ENCODE data around the gene ACTL9.

The ACTL9 gene

DNA sequence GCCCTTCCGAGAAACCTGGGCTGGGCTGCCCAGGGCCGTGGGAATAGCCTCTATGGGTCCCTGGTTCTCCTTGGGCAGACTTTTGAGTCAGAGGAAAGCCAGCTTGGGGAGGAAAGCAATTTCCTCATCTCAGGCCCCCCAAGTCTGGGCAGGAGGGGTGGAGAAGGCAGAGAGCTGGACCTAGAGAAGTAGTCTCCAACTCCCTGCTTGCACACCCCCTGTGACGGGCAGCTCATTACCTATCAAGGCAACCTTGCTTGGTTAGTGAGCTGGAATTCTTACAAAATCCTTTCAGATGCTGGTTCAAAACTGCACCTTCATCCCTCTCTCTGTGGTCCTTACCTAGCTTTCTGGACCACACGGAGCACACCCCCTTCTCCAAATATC is 33.9 kb downstream of the ACTL9 start:
- Histone ChIP-seq H3K4me1 (ENCODE audit: insufficient read depth, low read length) (no peaks in the 10 kb centered on the region), H3K27ac (ENCODE audit: low read depth, low read length) (no peak overlapping the region), H3K4me3 (ENCODE audit: low read length) (no peak overlapping the region), H3K36me3 (ENCODE audit: insufficient read depth, low read length) (no peaks in the 10 kb centered on the region), H3K9me3 (ENCODE audit: insufficient read depth, low read depth, low read length) (peaks cover 4% of the 10 kb centered on the region; the same call in 1 of the 2 replicates), H3K9ac (ENCODE audit: low read depth, low read length) (no peak overlapping the region), H3K27me3 (ENCODE audit: insufficient read depth, low read length) (no peaks in the 10 kb centered on the region)
- WGBS: 78% methylated on average over 4 of the region's 4 CpGs

DNA sequence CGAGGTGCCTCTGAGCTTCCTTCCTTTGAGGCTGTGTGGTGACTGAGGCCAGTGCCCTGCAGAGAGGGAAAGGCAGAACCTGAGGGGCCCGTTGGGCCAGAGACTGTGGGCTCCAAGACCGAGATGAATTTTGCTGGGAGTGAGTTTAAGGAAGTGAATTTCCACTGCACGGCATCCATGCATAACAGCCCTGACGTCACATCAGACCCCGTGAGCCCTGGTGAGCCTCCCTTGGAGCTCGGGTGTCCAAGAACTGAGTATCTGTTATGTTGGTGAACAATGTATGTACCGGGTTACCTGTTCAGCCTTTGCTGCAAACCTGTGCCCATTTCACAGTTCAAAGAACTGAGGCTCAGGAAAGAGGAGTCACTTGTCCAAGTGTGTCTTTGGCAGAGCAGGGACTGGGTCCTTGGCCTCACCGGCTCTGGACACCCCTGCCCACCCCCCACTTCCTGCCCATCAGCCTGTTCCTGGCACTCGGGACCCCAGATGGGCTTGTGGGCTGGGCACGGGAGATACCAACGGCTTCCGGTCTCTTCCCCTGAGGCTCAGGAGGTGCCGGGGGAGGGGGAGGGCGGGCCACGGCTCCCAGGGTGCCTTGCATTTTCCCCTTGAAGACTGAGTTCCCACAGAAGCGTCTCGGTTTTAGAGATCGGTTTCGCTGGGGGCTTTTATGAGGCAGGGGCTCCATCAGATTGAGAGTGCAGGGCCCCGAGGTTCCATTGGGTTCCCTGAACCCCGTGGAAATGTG is 34.5 kb downstream of the ACTL9 start:
- Histone ChIP-seq H3K4me1 (ENCODE audit: insufficient read depth, low read length) (no peaks in the 10 kb centered on the region), H3K27ac (ENCODE audit: low read depth, low read length) (no peak overlapping the region), H3K36me3 (ENCODE audit: insufficient read depth, low read length) (no peaks in the 10 kb centered on the region), H3K9me3 (ENCODE audit: insufficient read depth, low read depth, low read length) (peaks cover 4% of the 10 kb centered on the region; the same call in 1 of the 2 replicates), H3K27me3 (ENCODE audit: insufficient read depth, low read length) (no peaks in the 10 kb centered on the region), H3K9ac (ENCODE audit: low read depth, low read length) (no peak overlapping the region), H3K4me3 (ENCODE audit: low read length) (no peak overlapping the region)
- WGBS: 55% methylated on average over 22 of the region's 22 CpGs

DNA sequence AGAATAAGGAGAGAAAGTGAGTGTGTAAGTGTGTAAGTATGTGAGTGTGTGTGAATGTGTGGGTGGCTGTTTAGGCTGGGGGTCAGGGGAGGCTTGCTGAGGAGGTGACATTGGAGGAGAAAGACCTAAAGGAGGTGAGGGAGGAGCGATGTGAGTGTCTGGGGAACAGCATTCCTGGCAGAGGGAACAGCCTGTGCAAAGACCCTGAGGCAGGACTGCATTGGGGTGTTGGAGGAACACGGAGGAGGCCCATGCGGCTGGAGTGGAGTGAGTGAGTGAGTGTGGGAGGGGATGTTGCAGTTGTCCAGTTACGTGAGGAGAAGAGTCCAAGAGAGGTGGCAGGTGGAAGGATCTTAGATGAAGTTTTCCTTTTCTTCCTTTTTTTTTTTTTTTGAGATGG is 36.3 kb downstream of the ACTL9 start:
- Histone ChIP-seq H3K9ac (ENCODE audit: low read depth, low read length) (no peak overlapping the region), H3K27me3 (ENCODE audit: insufficient read depth, low read length) (no peaks in the 10 kb centered on the region), H3K4me1 (ENCODE audit: insufficient read depth, low read length) (no peaks in the 10 kb centered on the region), H3K4me3 (ENCODE audit: low read length) (no peak overlapping the region), H3K9me3 (ENCODE audit: insufficient read depth, low read depth, low read length) (peaks cover 4% of the 10 kb centered on the region; the same call in 1 of the 2 replicates), H3K36me3 (ENCODE audit: insufficient read depth, low read length) (no peaks in the 10 kb centered on the region), H3K27ac (ENCODE audit: low read depth, low read length) (no peak overlapping the region)
- WGBS: 77% methylated on average over 4 of the region's 4 CpGs

- H3K27ac ChIP-seq (ENCODE audit: low read depth, low read length): no peak overlapping the region
- H3K27me3 ChIP-seq (ENCODE audit: insufficient read depth, low read length): no peaks in the 10 kb centered on the region
- no peaks in the 10 kb centered on the region for H3K4me1 ChIP-seq (ENCODE audit: insufficient read depth, low read length)
- 83% methylated on average over 7 of the region's 7 CpGs for WGBS
- H3K9me3 ChIP-seq (ENCODE audit: insufficient read depth, low read depth, low read length): peaks cover under 1% of the 10 kb centered on the region; the same call in 1 of the 2 replicates
- H3K36me3 ChIP-seq (ENCODE audit: insufficient read depth, low read length): no peaks in the 10 kb centered on the region
- no peak overlapping the region for H3K9ac ChIP-seq (ENCODE audit: low read depth, low read length)
- H3K4me3 ChIP-seq (ENCODE audit: low read length): no peak overlapping the region
Observed at GRCh38 chr19:8659905-8660304, 38.7 kb downstream of the ACTL9 start.

DNA sequence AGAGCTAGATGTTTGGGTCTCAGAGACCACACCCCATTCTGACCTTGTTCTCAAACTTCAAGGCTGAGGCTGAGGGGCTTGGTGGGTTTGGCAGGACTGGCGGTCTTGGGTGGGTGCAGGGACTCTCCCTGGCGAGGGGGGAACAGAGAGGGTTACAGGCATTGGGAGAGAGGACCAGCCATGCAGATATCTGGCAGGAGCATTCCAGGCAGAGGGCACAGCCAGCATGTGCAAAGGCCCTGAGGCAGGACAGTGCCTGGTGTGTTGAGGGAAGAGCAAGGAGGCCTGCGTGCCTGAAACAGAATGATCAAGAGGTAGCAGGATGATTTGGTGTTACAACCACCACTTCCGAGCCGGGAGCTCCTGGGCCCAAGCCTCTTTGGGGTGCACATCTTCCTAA is 40.7 kb downstream of the ACTL9 start:
- Histone ChIP-seq H3K9ac (ENCODE audit: low read depth, low read length) (no peak overlapping the region), H3K36me3 (ENCODE audit: insufficient read depth, low read length) (no peaks in the 10 kb centered on the region), H3K9me3 (ENCODE audit: insufficient read depth, low read depth, low read length) (no peaks in the 10 kb centered on the region), H3K4me1 (ENCODE audit: insufficient read depth, low read length) (no peaks in the 10 kb centered on the region), H3K4me3 (ENCODE audit: low read length) (no peak overlapping the region), H3K27ac (ENCODE audit: low read depth, low read length) (no peak overlapping the region), H3K27me3 (ENCODE audit: insufficient read depth, low read length) (no peaks in the 10 kb centered on the region)
- WGBS: 80% methylated on average over 5 of the region's 5 CpGs

GRCh38 chr19:8655340-8655709 is 43.3 kb downstream of the ACTL9 start:
- Histone ChIP-seq H3K27me3 (ENCODE audit: insufficient read depth, low read length) (no peaks in the 10 kb centered on the region), H3K9me3 (ENCODE audit: insufficient read depth, low read depth, low read length) (no peaks in the 10 kb centered on the region), H3K4me3 (ENCODE audit: low read length) (no peak overlapping the region), H3K27ac (ENCODE audit: low read depth, low read length) (no peak overlapping the region), H3K9ac (ENCODE audit: low read depth, low read length) (no peak overlapping the region), H3K4me1 (ENCODE audit: insufficient read depth, low read length) (no peaks in the 10 kb centered on the region), H3K36me3 (ENCODE audit: insufficient read depth, low read length) (no peaks in the 10 kb centered on the region)
- 80% methylated on average over 12 of the region's 12 CpGs for WGBS

DNA sequence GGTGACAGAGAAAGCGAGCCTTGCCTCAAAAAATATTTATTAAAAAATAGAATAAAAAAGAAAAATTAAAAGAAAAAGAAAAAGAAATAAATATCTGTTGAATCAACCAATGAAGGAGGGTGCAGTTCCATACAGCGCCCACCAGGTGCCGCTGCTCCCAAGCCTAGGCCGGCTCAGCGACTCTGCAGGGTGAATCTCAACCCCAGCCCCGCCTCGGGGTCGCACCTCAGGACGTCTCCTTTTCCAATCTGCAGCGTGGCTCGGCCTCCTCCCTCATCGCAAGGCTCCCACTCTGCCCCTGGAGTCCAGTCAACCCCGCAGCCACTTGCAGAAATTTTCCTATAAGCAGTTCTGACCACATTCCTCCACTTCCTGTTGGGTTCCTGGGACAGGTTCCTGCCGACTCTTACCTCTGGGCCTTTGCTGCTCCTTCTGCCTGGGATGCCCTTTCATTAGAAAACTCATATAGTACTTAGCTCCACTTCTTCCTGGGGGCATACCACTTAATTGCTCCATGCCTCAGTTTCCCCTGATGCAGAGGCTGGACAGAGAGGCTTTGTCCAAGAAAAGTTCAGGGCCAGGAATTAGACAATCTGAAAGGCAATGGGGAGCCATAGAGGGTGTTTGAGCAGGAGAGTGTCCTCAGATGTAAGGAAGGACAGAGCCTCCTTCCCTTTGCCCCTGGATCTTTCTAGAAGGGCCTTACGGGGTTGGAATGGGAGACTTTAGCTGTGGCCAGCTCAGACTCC is 43.8 kb downstream of the ACTL9 start:
- H3K27me3 ChIP-seq (ENCODE audit: insufficient read depth, low read length): no peaks in the 10 kb centered on the region
- H3K4me3 ChIP-seq (ENCODE audit: low read length): peak overlapping the region; percentile 15; the same call in 1 of the 2 replicates
- 10% methylated on average over 14 of the region's 15 CpGs for WGBS
- H3K36me3 ChIP-seq (ENCODE audit: insufficient read depth, low read length): no peaks in the 10 kb centered on the region
- H3K4me1 ChIP-seq (ENCODE audit: insufficient read depth, low read length): no peaks in the 10 kb centered on the region
- H3K9me3 ChIP-seq (ENCODE audit: insufficient read depth, low read depth, low read length): no peaks in the 10 kb centered on the region
- no peak overlapping the region for H3K9ac ChIP-seq (ENCODE audit: low read depth, low read length)
- no peak overlapping the region for H3K27ac ChIP-seq (ENCODE audit: low read depth, low read length)

GRCh38 chr19:8648240-8648639 is 50.4 kb downstream of the ACTL9 start:
- no peak overlapping the region for H3K27ac ChIP-seq (ENCODE audit: low read depth, low read length)
- H3K27me3 ChIP-seq (ENCODE audit: insufficient read depth, low read length): no peaks in the 10 kb centered on the region
- WGBS: 94% methylated on average over 5 of the region's 6 CpGs
- H3K4me1 ChIP-seq (ENCODE audit: insufficient read depth, low read length): no peaks in the 10 kb centered on the region
- H3K4me3 ChIP-seq (ENCODE audit: low read length): no peak overlapping the region
- no peaks in the 10 kb centered on the region for H3K9me3 ChIP-seq (ENCODE audit: insufficient read depth, low read depth, low read length)
- H3K36me3 ChIP-seq (ENCODE audit: insufficient read depth, low read length): no peaks in the 10 kb centered on the region
- H3K9ac ChIP-seq (ENCODE audit: low read depth, low read length): no peak overlapping the region

All from HUES64 (cell line).